ENCODE results near the gene SLC4A5.
"Not testable (repeated sequence)": the region's sequence is repeated elsewhere in the genome, so short reads cannot be mapped to it uniquely, and the experiment has no call there.

SLC4A5 gene

GRCh38 chr2:74226648-74227213 is 116.5 kb downstream of the SLC4A5 start:
- no peak for DNase-seq

- DNase-seq = no peak
Measured at GRCh38 chr2:74225698-74226459, 117.3 kb downstream of the SLC4A5 start.

- no peak for DNase-seq
Measured at GRCh38 chr2:74223941-74224770, 119.1 kb downstream of the SLC4A5 start.

GRCh38 chr2:74222300-74222650 is 120.9 kb downstream of the SLC4A5 start:
- DNase-seq = no peak

- no peak for DNase-seq
Measured at GRCh38 chr2:74221604-74222299, 121.5 kb downstream of the SLC4A5 start.

- DNase-seq = no peak
Measured at GRCh38 chr2:74221091-74221490, 122.1 kb downstream of the SLC4A5 start.

GRCh38 chr2:74219846-74220486 is 123.2 kb downstream of the SLC4A5 start:
- no peak for DNase-seq

GRCh38 chr2:74216642-74217041 is 126.6 kb downstream of the SLC4A5 start:
- no peak for DNase-seq

GRCh38 chr2:74215771-74216170 is 127.4 kb downstream of the SLC4A5 start:
- not testable (repeated sequence) for DNase-seq

GRCh38 chr2:74212702-74213410 is 130.4 kb downstream of the SLC4A5 start:
- DNase-seq = no peak

GRCh38 chr2:74206180-74206688 is 137.0 kb downstream of the SLC4A5 start:
- no peak for DNase-seq

GRCh38 chr2:74205596-74205995 is 137.6 kb downstream of the SLC4A5 start:
- DNase-seq = no peak

GRCh38 chr2:74205113-74205512 is 138.1 kb downstream of the SLC4A5 start:
- no peak for DNase-seq

GRCh38 chr2:74204436-74204835 is 138.8 kb downstream of the SLC4A5 start:
- no peak for DNase-seq

GRCh38 chr2:74201596-74201995 is 141.6 kb downstream of the SLC4A5 start:
- DNase-seq = no peak

GRCh38 chr2:74201196-74201595 is 142.0 kb downstream of the SLC4A5 start:
- DNase-seq = no peak

- no peak for DNase-seq
Measured at GRCh38 chr2:74199871-74200305, 143.3 kb downstream of the SLC4A5 start.

- no peak for DNase-seq
Measured at GRCh38 chr2:74199275-74199701, 143.9 kb downstream of the SLC4A5 start.

GRCh38 chr2:74198461-74199274 is 144.5 kb downstream of the SLC4A5 start, which contains the start of gene MTHFD2:
TSS of gene MTHFD2 (plus strand) at chr2:74198615. CDS start at chr2:74198642, 27 bp downstream.
- peak; percentile 77 for DNase-seq

- DNase-seq = no peak
Measured at GRCh38 chr2:74198023-74198460, 145.2 kb downstream of the SLC4A5 start.

Data from effector CD8-positive, alpha-beta T cell (primary cell).